GM12878 (cell line): Measurements from ENCODE around the gene RSPH9. TPM values are rescaled to one million over a fixed set of nuclear protein-coding genes. Genes with fewer than 3 reads are reported as not detected.

Experiments
- ATAC-seq: fragments of 200-7000 bp; cut with Tn5 transposase; 3 replicates; pipeline ENCODE4 v1.9.1; 2020; ENCODE audit warnings: mild to moderate bottlenecking, moderate library complexity
- BruUV-seq: library from RNA; stranded (reverse); fragments of 400-500 nt; replicated peaks from 2 replicates; lab custom pipeline; 2021; lab: Mats Ljungman, UMichigan
- CTCF ChIA-PET: fragments of 300-600 bp; sonication (Branson Sonifier 250); formaldehyde crosslinking; extraction: SDS; loops from one replicate; lab custom pipeline; 2021; ENCODE audit warnings: inconsistent platforms; lab: Yijun Ruan, JAX
- POLR2A ChIA-PET: fragments of 350-600 bp; formaldehyde crosslinking; extraction: SDS; loops from one replicate; lab custom pipeline; 2021; ENCODE audit warnings: inconsistent platforms; lab: Charles Lee
- RAD21 ChIA-PET: fragments of 300-600 bp; sonication (Branson Sonifier 250); formaldehyde crosslinking; loops from one replicate; lab custom pipeline; 2023; ENCODE audit warnings: antibody characterized with exemption; ENCODE audit not compliant: unreplicated experiment; lab: Charles Lee
- SMC1A ChIA-PET: fragments of 300-600 bp; sonication (Branson Sonifier 250); formaldehyde crosslinking; loops from one replicate; lab custom pipeline; 2023; ENCODE audit not compliant: unreplicated experiment, uncharacterized antibody; lab: Charles Lee
- DNase-seq: peaks from one replicate; pipeline ENCODE4 v3.0.0-alpha.2; 2011; ENCODE audit warnings: low read depth, low spot score
- FAIRE-seq: peaks from 3 replicates; lab custom pipeline; 2011; peaks lifted over from hg19 to GRCh38; lab: Jason Lieb, UNC
- H2AFZ ChIP-seq: 2 replicates; pipeline ENCODE4 v1.6.0; 2011; ENCODE audit warnings: low read depth, low read length, control low read depth; ENCODE audit not compliant: control insufficient read depth
- H3K27ac ChIP-seq: 2 replicates; pipeline ENCODE4 v1.5.1; 2011; ENCODE audit warnings: control low read depth; ENCODE audit not compliant: control insufficient read depth, insufficient read depth
- H3K27me3 ChIP-seq, 2 experiments: replicated peaks in 1 of 2; 2 replicates each; pipeline versions ENCODE4 v1.6.0 to v1.6.1; 2011; ENCODE audit warnings: low read length in 1 of 2; ENCODE audit not compliant: control insufficient read depth in 2 of 2, insufficient read depth in 2 of 2
- H3K36me3 ChIP-seq, 2 experiments: 2 replicates each; pipeline ENCODE4 v1.5.1; 2011; ENCODE audit warnings: low read length in 1 of 2; ENCODE audit not compliant: control insufficient read depth in 2 of 2, insufficient read depth in 2 of 2
- H3K4me1 ChIP-seq: 2 replicates; pipeline ENCODE4 v1.6.1; 2011; ENCODE audit warnings: mild to moderate bottlenecking, low read length, moderate library complexity, mixed read lengths; ENCODE audit not compliant: control insufficient read depth, insufficient read depth
- H3K4me2 ChIP-seq: 2 replicates; pipeline ENCODE4 v1.6.0; 2011; ENCODE audit warnings: control low read depth; ENCODE audit not compliant: control insufficient read depth, insufficient read depth
- H3K4me3 ChIP-seq: fragments of 200-600 bp; sonication (generic); 2 replicates; pipeline ENCODE4 v1.5.1; 2016
- H3K79me2 ChIP-seq: 2 replicates; pipeline ENCODE4 v1.6.0; 2011; ENCODE audit warnings: low read length; ENCODE audit not compliant: control insufficient read depth, insufficient read depth
- H3K9ac ChIP-seq: 2 replicates; pipeline ENCODE4 v1.8.0; 2011; ENCODE audit warnings: low read length, control low read depth, mixed read lengths; ENCODE audit not compliant: control insufficient read depth, insufficient read depth
- H3K9me3 ChIP-seq: replicated peaks from 3 replicates; pipeline ENCODE4 v1.5.1; 2011; ENCODE audit warnings: mild to moderate bottlenecking, low read length; ENCODE audit not compliant: control insufficient read depth, insufficient read depth
- H4K20me1 ChIP-seq: 2 replicates; pipeline ENCODE4 v1.6.0; 2011; ENCODE audit not compliant: control insufficient read depth, insufficient read depth
- BCL3 ChIP-seq: IDR thresholded peaks from 2 replicates; pipeline ENCODE4 v1.6.1; 2011; ENCODE audit warnings: borderline replicate concordance, low read depth, mild to moderate bottlenecking, moderate library complexity, low read length; ENCODE audit not compliant: insufficient read depth, poor library complexity, severe bottlenecking
- CEBPZ ChIP-seq: fragments of 150-350 bp; IDR thresholded peaks from 2 replicates; pipeline ENCODE4 v1.6.1; 2016; ENCODE audit warnings: low read depth, low read length
- CHD2 ChIP-seq: IDR thresholded peaks from 2 replicates; pipeline ENCODE4 v1.6.1; 2011; ENCODE audit warnings: low read depth, low read length, improper control_type of control experiment, borderline replicate concordance
- FOXK2 ChIP-seq: fragments of 450-650 bp; IDR thresholded peaks from 2 replicates; pipeline ENCODE4 v1.6.1; 2017; ENCODE audit warnings: mild to moderate bottlenecking, moderate library complexity
- KDM1A ChIP-seq: fragments of 200-600 bp; sonication (generic); IDR thresholded peaks from 2 replicates; pipeline ENCODE4 v1.6.1; 2016; ENCODE audit warnings: borderline replicate concordance
- MYC ChIP-seq: IDR thresholded peaks from 2 replicates; pipeline ENCODE4 v1.6.1; 2011; ENCODE audit warnings: mild to moderate bottlenecking, low read length, moderate library complexity, inconsistent platforms; ENCODE audit not compliant: insufficient read depth, insufficient replicate concordance, insufficient read length, severe bottlenecking
- NFYA ChIP-seq: IDR thresholded peaks from 2 replicates; pipeline ENCODE4 v1.6.1; 2011; ENCODE audit warnings: low read depth, mild to moderate bottlenecking, low read length, improper control_type of control experiment, borderline replicate concordance
- NR2C2 ChIP-seq: IDR thresholded peaks from 2 replicates; pipeline ENCODE4 v1.6.1; 2011; ENCODE audit warnings: borderline replicate concordance, low read depth; ENCODE audit not compliant: control insufficient read depth, insufficient read length
- NRF1 ChIP-seq: conservative IDR thresholded peaks from 2 replicates; pipeline ENCODE4 v1.6.1; 2011; ENCODE audit warnings: mild to moderate bottlenecking, low read depth, low read length, improper control_type of control experiment
- PKNOX1 ChIP-seq: fragments of 450-650 bp; IDR thresholded peaks from 2 replicates; pipeline ENCODE4 v1.6.1; 2016; ENCODE audit warnings: mild to moderate bottlenecking
- SMC3 ChIP-seq: IDR thresholded peaks from 2 replicates; pipeline ENCODE4 v1.6.1; 2011; ENCODE audit warnings: low read length, improper control_type of control experiment, borderline replicate concordance
- ZNF687 ChIP-seq: fragments of 450-650 bp; IDR thresholded peaks from 2 replicates; pipeline ENCODE4 v1.6.1; 2017; ENCODE audit warnings: mild to moderate bottlenecking, moderate library complexity
- WGBS: methylation state at CpG from one replicate; pipeline ENCODE4 v1.1.6; 2016; ENCODE audit warnings: low lambda C conversion rate; ENCODE audit not compliant: insufficient replicate concordance, insufficient coverage; ENCODE audit errors: missing lambda C conversion rate; 5-methylcytosine and 5-hydroxymethylcytosine counted together
- in situ Hi-C: fragments of 300-500 bp; cut with MboI; formaldehyde crosslinking; loops from 9 replicates; pipeline ENCODE4 v1.14.3; 2018; ENCODE audit warnings: mixed read lengths
- intact Hi-C: fragments of 100-400 bp; cut with micrococcal nuclease; formaldehyde crosslinking; loops from one replicate; pipeline ENCODE4 v1.14.2; 2022; ENCODE audit not compliant: unreplicated experiment
- polyA plus RNA-seq, 11 experiments: library from polyadenylated mRNA; depleted of rRNA in 4 of 11; unstranded in 6 of 11; stranded (reverse) in 5 of 11; fragments of >200 nt; fragmentation: Nextera tagmentation in 4 of 11; fragmentation: Illumina TruSeq in 1 of 11; extraction: Ambion mirVana in 4 of 11; extraction: Trizol in 1 of 11; gene quantifications; 1 replicate in 1 of 11; 2 replicates in 10 of 11; pipeline versions ENCODE4 v1.2.1 to v1.2.3, GENCODE V29; 2011 to 2016; ENCODE audit warnings: inconsistent platforms in 2 of 11, missing spikeins in 2 of 11, low read depth in 1 of 11
- total RNA-seq, 4 experiments: library from RNA; depleted of rRNA in 3 of 4; stranded (reverse); fragments of >200 nt in 3 of 4; fragmentation: Illumina TruSeq in 1 of 4; extraction: Trizol in 1 of 4; gene quantifications; 2 replicates each; pipeline versions ENCODE4 v1.2.1 to v1.2.3, GENCODE V29; 2013 to 2021

RSPH9 gene
- total and polyA plus RNA-seq, 10 of the 15 experiments (the other 5 are each of a cell fraction or from before 2014, with no cell fraction given), result 0.26 to 0.63 (median 0.36) TPM; not detected in 6

- RAD21 ChIA-PET, result interaction anchor here (0.7 to 2.4 kb wide), 3 partner anchors 32 to 59 kb away, joined by 3 to 8 read pairs (median 3); no protein-coding TSS in a partner anchor
- SMC1A ChIA-PET, result interaction anchor here (1.0 to 1.6 kb wide), 2 partner anchors 8 to 53 kb away, joined by 3 to 7 read pairs; no protein-coding TSS in a partner anchor
- TF ChIP-seq CEBPZ (no peak), NRF1 (no peak), FOXK2 (no peak), KDM1A (no peak), ZNF687 (no peak), NR2C2 (no peak), NFYA (no peak), PKNOX1 (no peak), SMC3 (no peak), BCL3 (no peak), CHD2 (no peak), MYC (no peak)
Measured at GRCh38 chr6:43634702-43635303, 10.0 kb upstream of the RSPH9 start.

More at GRCh38 chr6:43634702-43635303, 10.0 kb upstream of the RSPH9 start:
- H3K4me1 ChIP-seq, result peaks cover 15% of the 10 kb centered on the region
- no peaks in the 10 kb centered on the region for H3K9me3 ChIP-seq
- no peak for DNase-seq
- BruUV-seq, result no TSS peak
- peaks cover under 1 to 5% of the 10 kb centered on the region in 2 experiments; a peak in 2 of 4 replicates for H3K36me3 ChIP-seq
- H4K20me1 ChIP-seq, result no peaks in the 10 kb centered on the region
- intact Hi-C loops (no loop called here), in situ Hi-C loops (no loop called here)
- H3K79me2 ChIP-seq, result peaks cover 28% of the 10 kb centered on the region
- H3K27me3 ChIP-seq, result no peaks in the 10 kb centered on the region
- CTCF ChIA-PET, result interaction anchor here (0.6 to 1.0 kb wide), 2 partner anchors 134 to 768 kb away, joined by 3 read pairs; no protein-coding TSS in a partner anchor
- no peak overlapping the region for H3K9ac ChIP-seq
- no peak for ATAC-seq
- POLR2A ChIA-PET, result interaction anchor here (0.5 to 2.1 kb wide), 5 partner anchors 10 to 485 kb away, joined by 3 to 8 read pairs (median 4); partner anchors contain the start of genes MRPS18A and RSPH9
- peak overlapping the region; percentile 75 for H3K4me2 ChIP-seq
- H2AFZ ChIP-seq, result peak overlapping the region; percentile 95
- 78% methylated on average over 9 of the region's 9 CpGs for WGBS
- H3K4me3 ChIP-seq, result no peak overlapping the region
- H3K27ac ChIP-seq, result no peak overlapping the region
- no peak for FAIRE-seq
